ENCODE data around the gene TAF7L.

TAF7L gene

GRCh38 chrX:101265869-101266428 is 25.2 kb downstream of the TAF7L start:
- Histone ChIP-seq H3K9ac (ENCODE audit: insufficient read length) (no peak overlapping the region), H3K36me3 (ENCODE audit: insufficient read depth, low read length) (no peaks in the 10 kb centered on the region), H3K27ac (no peak overlapping the region), H3K9me3 (ENCODE audit: low read depth, low read length) (no peaks in the 10 kb centered on the region), H3K4me3 (no peak overlapping the region)
- no peak for DNase-seq (ENCODE audit: low read depth, low spot score)
- TF ChIP-seq EZH2 (IDR thresholded peaks at IDR 0.05) (no peak), FOXP2 (optimal IDR thresholded peaks at IDR 0.05; ENCODE audit: control extremely low read depth, extremely low read length, insufficient read depth) (no peak), POLR2AphosphoS5 (IDR thresholded peaks at IDR 0.05; ENCODE audit: borderline replicate concordance, low read depth, low read length) (no peak)

- TF ChIP-seq FOXP2 (optimal IDR thresholded peaks at IDR 0.05; ENCODE audit: control extremely low read depth, extremely low read length, insufficient read depth) (no peak), EZH2 (IDR thresholded peaks at IDR 0.05) (no peak), POLR2AphosphoS5 (IDR thresholded peaks at IDR 0.05; ENCODE audit: borderline replicate concordance, low read depth, low read length) (no peak)
- DNase-seq (ENCODE audit: low read depth, low spot score), result no peak
- H3K27ac ChIP-seq, result no peak overlapping the region
- no peak overlapping the region for H3K9ac ChIP-seq (ENCODE audit: insufficient read length)
- no peak overlapping the region for H3K4me3 ChIP-seq
- H3K9me3 ChIP-seq (ENCODE audit: low read depth, low read length), result no peaks in the 10 kb centered on the region
- H3K36me3 ChIP-seq (ENCODE audit: insufficient read depth, low read length), result no peaks in the 10 kb centered on the region
Observed at GRCh38 chrX:101263766-101264165, 27.4 kb downstream of the TAF7L start.

- Histone ChIP-seq H3K4me3 (no peak overlapping the region), H3K9ac (ENCODE audit: insufficient read length) (no peak overlapping the region), H3K9me3 (ENCODE audit: low read depth, low read length) (no peaks in the 10 kb centered on the region), H3K36me3 (ENCODE audit: insufficient read depth, low read length) (no peaks in the 10 kb centered on the region), H3K27ac (no peak overlapping the region)
- TF ChIP-seq POLR2AphosphoS5 (IDR thresholded peaks at IDR 0.05; ENCODE audit: borderline replicate concordance, low read depth, low read length) (no peak), FOXP2 (optimal IDR thresholded peaks at IDR 0.05; ENCODE audit: control extremely low read depth, extremely low read length, insufficient read depth) (no peak), EZH2 (IDR thresholded peaks at IDR 0.05) (no peak)
- DNase-seq (ENCODE audit: low read depth, low spot score), result no peak
Observed at GRCh38 chrX:101262590-101262989, 28.5 kb downstream of the TAF7L start.

GRCh38 chrX:101260435-101260834 is 30.7 kb downstream of the TAF7L start:
- Histone ChIP-seq H3K9me3 (ENCODE audit: low read depth, low read length) (no peaks in the 10 kb centered on the region), H3K4me3 (no peak overlapping the region), H3K27ac (no peak overlapping the region), H3K36me3 (ENCODE audit: insufficient read depth, low read length) (no peaks in the 10 kb centered on the region), H3K9ac (ENCODE audit: insufficient read length) (no peak overlapping the region)
- no peak for DNase-seq (ENCODE audit: low read depth, low spot score)
- TF ChIP-seq POLR2AphosphoS5 (IDR thresholded peaks at IDR 0.05; ENCODE audit: borderline replicate concordance, low read depth, low read length), result no peak
- TF ChIP-seq FOXP2 (optimal IDR thresholded peaks at IDR 0.05; ENCODE audit: control extremely low read depth, extremely low read length, insufficient read depth), result no peak
- no peak for TF ChIP-seq EZH2 (IDR thresholded peaks at IDR 0.05)

- H3K4me3 ChIP-seq, result no peak overlapping the region
- no peak for DNase-seq (ENCODE audit: low read depth, low spot score)
- TF ChIP-seq FOXP2 (optimal IDR thresholded peaks at IDR 0.05; ENCODE audit: control extremely low read depth, extremely low read length, insufficient read depth) (no peak), POLR2AphosphoS5 (IDR thresholded peaks at IDR 0.05; ENCODE audit: borderline replicate concordance, low read depth, low read length) (no peak), EZH2 (IDR thresholded peaks at IDR 0.05) (no peak)
- no peaks in the 10 kb centered on the region for H3K9me3 ChIP-seq (ENCODE audit: low read depth, low read length)
- H3K27ac ChIP-seq, result no peak overlapping the region
- no peak overlapping the region for H3K9ac ChIP-seq (ENCODE audit: insufficient read length)
- H3K36me3 ChIP-seq (ENCODE audit: insufficient read depth, low read length), result no peaks in the 10 kb centered on the region
Observed at GRCh38 chrX:101258259-101258581, 32.9 kb downstream of the TAF7L start.

GRCh38 chrX:101257448-101258258 is 33.5 kb downstream of the TAF7L start:
- H3K4me3 ChIP-seq, result no peak overlapping the region
- H3K9ac ChIP-seq (ENCODE audit: insufficient read length), result no peak overlapping the region
- no peak for DNase-seq (ENCODE audit: low read depth, low spot score)
- no peaks in the 10 kb centered on the region for H3K9me3 ChIP-seq (ENCODE audit: low read depth, low read length)
- H3K27ac ChIP-seq, result no peak overlapping the region
- no peak for TF ChIP-seq EZH2 (IDR thresholded peaks at IDR 0.05)
- no peak for TF ChIP-seq FOXP2 (optimal IDR thresholded peaks at IDR 0.05; ENCODE audit: control extremely low read depth, extremely low read length, insufficient read depth)
- TF ChIP-seq POLR2AphosphoS5 (IDR thresholded peaks at IDR 0.05; ENCODE audit: borderline replicate concordance, low read depth, low read length), result no peak
- no peaks in the 10 kb centered on the region for H3K36me3 ChIP-seq (ENCODE audit: insufficient read depth, low read length)

- Histone ChIP-seq H3K4me3 (no peak overlapping the region), H3K36me3 (ENCODE audit: insufficient read depth, low read length) (no peaks in the 10 kb centered on the region), H3K9me3 (ENCODE audit: low read depth, low read length) (no peaks in the 10 kb centered on the region), H3K27ac (no peak overlapping the region), H3K9ac (ENCODE audit: insufficient read length) (no peak overlapping the region)
- no peak for TF ChIP-seq EZH2 (IDR thresholded peaks at IDR 0.05)
- no peak for TF ChIP-seq POLR2AphosphoS5 (IDR thresholded peaks at IDR 0.05; ENCODE audit: borderline replicate concordance, low read depth, low read length)
- TF ChIP-seq FOXP2 (optimal IDR thresholded peaks at IDR 0.05; ENCODE audit: control extremely low read depth, extremely low read length, insufficient read depth), result no peak
- no peak for DNase-seq (ENCODE audit: low read depth, low spot score)
Observed at GRCh38 chrX:101252634-101253033, 38.5 kb downstream of the TAF7L start.

- no peak for TF ChIP-seq EZH2 (IDR thresholded peaks at IDR 0.05)
- TF ChIP-seq POLR2AphosphoS5 (IDR thresholded peaks at IDR 0.05; ENCODE audit: borderline replicate concordance, low read depth, low read length), result no peak
- TF ChIP-seq FOXP2 (optimal IDR thresholded peaks at IDR 0.05; ENCODE audit: control extremely low read depth, extremely low read length, insufficient read depth), result no peak
- no peak overlapping the region for H3K4me3 ChIP-seq
Observed at GRCh38 chrX:101241531-101241930, 49.6 kb downstream of the TAF7L start.

More at GRCh38 chrX:101241531-101241930, 49.6 kb downstream of the TAF7L start:
- no peak overlapping the region for H3K27ac ChIP-seq
- DNase-seq (ENCODE audit: low read depth, low spot score), result no peak
- no peaks in the 10 kb centered on the region for H3K9me3 ChIP-seq (ENCODE audit: low read depth, low read length)
- no peaks in the 10 kb centered on the region for H3K36me3 ChIP-seq (ENCODE audit: insufficient read depth, low read length)
- H3K9ac ChIP-seq (ENCODE audit: insufficient read length), result no peak overlapping the region

Measured in SK-N-MC (cell line).